HG03457 (cell line): Measurements from ENCODE around the gene EP300.
"Not testable (repeated sequence)": the region's sequence is repeated elsewhere in the genome, so short reads cannot be mapped to it uniquely, and the experiment has no call there.

ENCODE experiments used
- ATAC-seq: cut with Tn5 transposase; IDR thresholded peaks from one replicate; pipeline ENCODE4 v1.9.1; 2021; ENCODE audit warnings: moderate number of reproducible peaks; ENCODE audit not compliant: unreplicated experiment

EP300 gene

DNA sequence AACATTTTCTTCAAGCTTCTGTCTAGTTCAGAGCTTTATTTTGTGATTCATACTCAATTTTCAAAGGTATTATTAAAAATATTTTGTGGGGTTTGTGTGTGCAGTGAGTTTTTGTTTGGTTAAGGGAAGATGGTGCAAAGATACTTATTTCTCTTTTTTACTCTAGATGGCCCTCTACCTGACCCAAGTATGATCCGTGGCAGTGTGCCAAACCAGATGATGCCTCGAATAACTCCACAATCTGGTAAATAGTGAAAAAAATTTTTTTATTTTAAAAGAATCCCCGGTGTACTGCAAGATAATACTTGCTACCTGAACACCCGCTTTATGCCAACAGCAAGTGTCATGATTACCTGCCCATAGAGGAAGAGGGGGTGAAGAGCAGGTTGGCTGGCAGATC, 54.2 kb downstream of the EP300 start:
- no peak for ATAC-seq

GRCh38 chr22:41147722-41148121, 55.3 kb downstream of the EP300 start:
- ATAC-seq, result no peak

DNA sequence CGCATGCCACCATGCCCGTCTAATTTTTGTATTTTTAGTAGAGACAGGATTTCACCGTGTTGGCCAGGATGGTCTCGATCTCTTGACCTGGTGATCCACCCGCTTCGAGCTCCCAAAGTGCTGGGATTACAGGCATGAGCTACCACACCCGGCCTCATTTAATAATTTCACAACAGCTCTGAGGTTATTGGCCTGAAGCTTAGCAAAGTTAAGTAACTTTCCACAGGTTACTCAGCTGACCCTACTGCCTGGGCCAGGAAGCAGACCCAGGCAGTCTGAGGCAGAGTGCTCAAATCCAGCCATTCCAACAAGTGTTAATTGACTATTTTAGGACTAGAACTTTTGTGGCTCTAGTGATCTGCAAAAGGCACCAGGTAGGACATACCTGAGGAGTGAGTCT, 60.5 kb downstream of the EP300 start:
- ATAC-seq, result no peak

DNA sequence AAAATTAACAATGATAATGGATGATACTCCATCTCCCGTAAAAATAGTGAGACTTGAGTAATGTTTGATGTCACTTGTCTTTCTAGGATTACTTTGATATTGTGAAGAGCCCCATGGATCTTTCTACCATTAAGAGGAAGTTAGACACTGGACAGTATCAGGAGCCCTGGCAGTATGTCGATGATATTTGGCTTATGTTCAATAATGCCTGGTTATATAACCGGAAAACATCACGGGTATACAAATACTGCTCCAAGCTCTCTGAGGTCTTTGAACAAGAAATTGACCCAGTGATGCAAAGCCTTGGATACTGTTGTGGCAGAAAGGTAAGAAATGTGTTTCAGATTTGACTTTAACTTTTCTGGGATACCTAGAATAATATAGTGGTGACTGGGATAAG, 64.7 kb downstream of the EP300 start:
- no peak for ATAC-seq

- ATAC-seq, result no peak
Observed at GRCh38 chr22:41169157-41169556, 76.8 kb downstream of the EP300 start.

GRCh38 chr22:41171996-41172395, 79.6 kb downstream of the EP300 start:
- no peak for ATAC-seq

DNA sequence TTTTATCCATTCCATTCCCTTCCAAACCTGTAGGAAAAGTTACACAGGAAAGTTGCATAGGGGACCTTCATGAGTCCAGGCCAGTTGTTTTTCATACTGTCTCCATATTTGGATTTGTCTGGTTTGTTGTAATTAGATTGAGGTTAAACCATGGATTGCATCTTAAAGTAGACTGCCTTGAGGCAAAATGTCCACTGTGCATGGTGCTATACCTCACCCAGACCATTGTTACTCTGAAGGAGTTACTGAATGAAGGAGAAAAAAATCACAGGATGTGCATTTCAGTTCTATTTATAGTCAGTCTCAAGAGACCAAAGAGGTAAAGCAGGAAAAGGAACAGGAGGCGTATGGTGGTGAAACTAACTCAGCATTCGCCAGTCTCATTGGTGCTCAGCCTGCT, 83.2 kb downstream of the EP300 start:
- no peak for ATAC-seq

- ATAC-seq, result no peak
Observed at GRCh38 chr22:41177040-41177621, 84.7 kb downstream of the EP300 start.

GRCh38 chr22:41177622-41178424, 85.4 kb downstream of the EP300 start:
- no peak for ATAC-seq

DNA sequence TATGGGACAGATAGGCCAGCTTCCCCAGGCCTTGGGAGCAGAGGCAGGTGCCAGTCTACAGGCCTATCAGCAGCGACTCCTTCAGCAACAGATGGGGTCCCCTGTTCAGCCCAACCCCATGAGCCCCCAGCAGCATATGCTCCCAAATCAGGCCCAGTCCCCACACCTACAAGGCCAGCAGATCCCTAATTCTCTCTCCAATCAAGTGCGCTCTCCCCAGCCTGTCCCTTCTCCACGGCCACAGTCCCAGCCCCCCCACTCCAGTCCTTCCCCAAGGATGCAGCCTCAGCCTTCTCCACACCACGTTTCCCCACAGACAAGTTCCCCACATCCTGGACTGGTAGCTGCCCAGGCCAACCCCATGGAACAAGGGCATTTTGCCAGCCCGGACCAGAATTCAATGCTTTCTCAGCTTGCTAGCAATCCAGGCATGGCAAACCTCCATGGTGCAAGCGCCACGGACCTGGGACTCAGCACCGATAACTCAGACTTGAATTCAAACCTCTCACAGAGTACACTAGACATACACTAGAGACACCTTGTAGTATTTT, 86.1 kb downstream of the EP300 start:
- ATAC-seq, result no peak

GRCh38 chr22:41180362-41180761, 88.0 kb downstream of the EP300 start:
- ATAC-seq, result not testable (repeated sequence)

- no peak for ATAC-seq
Observed at GRCh38 chr22:41180926-41181325, 88.5 kb downstream of the EP300 start.

DNA sequence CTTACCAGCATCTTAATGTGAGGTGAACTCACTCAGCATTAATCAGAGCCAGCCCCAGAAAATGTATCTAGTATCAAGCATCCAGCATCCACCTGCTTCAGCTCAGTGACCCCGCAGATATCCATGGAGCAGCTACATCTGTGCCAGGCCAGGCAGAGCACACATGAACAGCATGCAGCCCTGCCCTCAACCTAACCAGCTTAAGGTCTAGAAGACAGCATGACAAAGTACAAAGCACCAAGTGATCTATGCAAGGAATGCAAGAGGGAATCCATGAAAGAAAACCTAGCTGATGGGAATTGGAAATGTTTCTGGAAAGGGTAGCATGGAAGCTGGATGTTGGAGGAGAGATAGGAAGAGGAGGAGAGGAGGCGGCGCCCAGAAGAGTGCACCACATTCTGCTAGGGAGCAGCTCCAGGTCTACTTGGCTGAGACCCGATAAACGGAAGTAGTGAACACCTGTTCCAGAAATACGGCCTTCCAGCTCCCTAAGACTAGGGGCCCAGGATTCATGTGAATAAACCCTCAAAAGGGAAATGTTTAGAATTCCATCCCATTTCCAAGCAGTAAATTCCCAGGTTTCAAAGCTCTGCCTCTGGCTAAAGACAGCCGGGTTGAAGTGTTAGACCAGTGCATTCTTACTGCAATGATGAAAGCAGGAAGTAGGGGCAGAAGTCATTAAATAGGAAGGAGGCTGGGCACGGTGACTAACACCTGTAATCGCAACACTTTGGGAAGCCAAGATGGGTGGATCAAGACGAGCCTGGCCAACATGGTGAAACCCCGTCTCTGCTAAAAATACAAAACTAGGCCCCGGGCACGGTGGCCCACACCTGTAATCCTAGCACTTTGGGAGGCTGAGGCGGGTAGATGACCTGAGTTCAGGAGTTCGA, 89.2 kb downstream of the EP300 start:
- no peak for ATAC-seq

- no peak for ATAC-seq
Observed at GRCh38 chr22:41184679-41185078, 92.3 kb downstream of the EP300 start.

DNA sequence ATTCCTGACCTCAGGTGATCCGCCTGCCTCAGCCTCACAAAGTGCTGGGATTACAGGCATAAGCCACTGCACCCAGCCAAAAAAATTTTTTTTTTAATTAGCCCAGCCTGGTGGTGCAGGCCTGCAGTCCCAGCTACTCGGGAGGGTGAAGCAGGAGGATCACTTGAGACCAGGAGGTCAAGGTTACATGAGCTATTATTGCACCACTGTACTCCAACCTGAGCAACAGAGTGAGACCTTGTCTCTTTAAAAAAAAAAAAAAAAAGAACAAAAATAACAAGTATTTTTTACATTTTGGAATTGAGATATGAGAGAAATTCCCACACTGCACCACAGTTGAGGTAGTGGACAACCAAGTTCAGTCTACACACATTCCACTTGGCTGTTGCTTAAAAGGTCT, 99.1 kb downstream of the EP300 start:
- no peak for ATAC-seq

- ATAC-seq, result no peak
Observed at GRCh38 chr22:41193829-41194228, 101.4 kb downstream of the EP300 start.

DNA sequence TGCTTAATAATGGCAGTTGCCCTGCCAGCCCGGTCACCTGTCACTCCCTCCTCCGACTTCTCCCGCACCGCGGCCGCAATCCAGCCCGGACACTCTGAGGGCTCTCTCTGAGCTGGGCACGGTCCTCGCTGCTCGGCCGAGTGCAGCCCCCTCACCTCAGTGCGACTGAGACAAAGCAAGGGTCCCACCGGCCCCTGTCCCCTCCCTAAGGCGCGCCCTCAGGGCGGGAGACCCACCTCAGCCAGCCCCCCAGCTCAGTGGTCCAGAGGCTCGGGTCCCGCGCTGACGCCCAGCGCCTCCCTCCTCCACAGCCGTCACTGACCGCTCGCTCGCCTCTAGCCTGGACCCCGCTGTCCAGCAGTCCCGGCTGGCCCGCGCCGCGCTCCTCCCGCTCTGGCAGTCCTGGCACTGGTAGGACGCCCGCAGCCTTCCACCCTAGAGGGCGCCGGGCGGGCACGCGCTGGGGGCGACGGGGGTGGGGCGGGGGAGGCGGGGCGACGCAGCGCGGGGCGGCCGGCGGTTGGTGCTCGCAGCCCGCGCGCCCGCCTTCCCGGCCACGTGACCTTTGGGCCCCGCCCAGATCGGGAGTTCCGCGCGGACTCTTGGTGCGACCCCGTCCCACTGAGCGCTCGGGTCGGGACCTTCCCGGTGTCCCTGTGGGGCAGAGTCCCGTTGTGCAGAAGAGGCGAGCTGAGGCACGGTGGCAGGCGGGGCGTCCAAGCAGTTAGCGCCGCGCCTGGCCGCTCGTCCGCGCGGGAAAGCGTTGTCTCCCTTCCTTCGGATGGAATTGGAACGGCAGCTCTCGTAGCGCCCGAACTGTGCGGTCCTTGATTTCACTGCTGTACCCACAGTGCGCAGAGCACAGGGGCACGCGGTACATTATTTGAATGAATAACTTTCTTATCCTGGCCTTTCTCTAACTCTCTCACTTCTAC, 104.9 kb downstream of the EP300 start:
- ATAC-seq, result peak; percentile 58

DNA sequence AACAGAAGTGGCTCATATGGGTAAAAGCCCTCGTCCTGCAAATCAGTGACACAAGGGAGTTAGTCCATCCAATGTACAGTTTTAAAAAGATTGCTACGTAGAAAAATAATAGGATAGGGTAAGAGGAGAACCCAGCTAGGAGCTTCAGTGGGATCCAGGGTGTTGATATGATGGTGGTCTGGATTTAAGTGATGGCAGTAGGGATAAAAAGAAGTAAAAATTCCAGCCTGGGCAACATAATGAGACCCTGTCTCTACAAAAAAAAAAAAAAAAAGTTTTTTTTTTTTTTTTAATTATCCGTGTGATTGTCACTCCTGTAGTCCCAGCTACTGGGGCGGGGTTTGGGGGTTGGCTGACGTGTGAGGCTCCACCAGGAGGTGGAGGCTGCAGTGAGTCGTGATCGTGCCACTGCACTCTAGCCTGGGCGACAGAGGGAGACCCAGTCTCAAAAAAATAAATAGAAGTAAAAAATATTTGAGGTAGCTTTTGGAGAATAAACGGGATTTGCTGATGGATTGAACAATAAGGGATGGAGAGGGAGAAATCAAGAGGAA, 105.7 kb downstream of the EP300 start:
- ATAC-seq, result no peak

DNA sequence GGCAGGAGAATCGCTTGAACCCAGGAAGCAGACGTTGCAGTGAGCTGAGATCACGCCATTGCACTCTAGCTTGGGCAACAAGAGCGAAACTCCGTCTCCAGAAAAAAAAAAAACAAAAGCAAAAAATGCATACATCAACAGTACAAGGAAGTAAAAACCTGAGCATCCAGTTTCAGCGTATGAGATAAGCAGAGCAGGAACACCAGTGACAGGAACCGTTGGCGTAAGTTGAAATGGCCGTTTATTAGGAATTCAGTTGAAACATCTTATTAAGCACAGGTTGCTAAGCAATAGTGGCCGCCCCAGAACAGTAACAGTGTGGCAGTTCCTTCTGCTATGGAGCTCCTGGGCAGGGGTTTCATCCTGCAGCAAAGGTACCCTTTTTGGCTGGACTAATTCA, 108.7 kb downstream of the EP300 start:
- ATAC-seq, result no peak

DNA sequence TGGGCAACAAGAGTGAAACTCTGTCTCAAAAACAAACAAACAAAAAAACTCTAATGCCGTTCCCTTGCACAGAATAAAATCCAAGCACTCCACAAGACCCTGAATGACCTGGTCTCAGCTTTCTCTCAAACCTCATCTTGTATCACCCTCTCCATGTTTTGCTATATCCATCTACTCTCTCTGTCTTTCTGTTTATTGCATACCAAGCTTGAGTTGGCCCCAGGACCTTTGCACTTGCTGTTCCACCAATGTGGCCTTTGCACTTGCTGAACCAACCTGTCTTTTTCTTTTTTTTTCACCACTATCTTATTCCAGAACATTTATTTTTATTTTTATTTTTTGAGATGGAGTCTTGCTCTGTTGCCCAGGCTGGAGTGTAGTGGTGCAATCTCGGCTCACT, 110.7 kb downstream of the EP300 start:
- ATAC-seq, result no peak
